Fibroblast of villous mesenchyme (primary cell): ENCODE data around the gene IL18R1. TPM values are rescaled to one million over a fixed set of nuclear protein-coding genes. Genes with fewer than 3 reads are reported as not detected.

Experiments
- DNase-seq: peaks from one replicate; pipeline ENCODE4 v3.0.0-alpha.2; 2010; ENCODE audit warnings: low read depth
- H3K4me3 ChIP-seq: 2 replicates; pipeline ENCODE4 v1.5.1; 2011; ENCODE audit warnings: low read depth, mild to moderate bottlenecking, low read length
- CTCF ChIP-seq: IDR thresholded peaks from 2 replicates; pipeline ENCODE4 v1.5.1; 2012; ENCODE audit warnings: low read depth, mild to moderate bottlenecking, low read length; ENCODE audit not compliant: insufficient read depth
- total RNA-seq: library from RNA; depleted of rRNA; stranded (reverse); fragments of >200 nt; gene quantifications from 2 replicates; pipeline ENCODE4 v1.2.3, GENCODE V29; 2012

The IL18R1 gene
- total RNA-seq, 1 donor, result 0.43 TPM

- no peak for TF ChIP-seq CTCF
- peak; percentile 30 for DNase-seq
- H3K4me3 ChIP-seq, result no peak overlapping the region
Observed at GRCh38 chr2:102335871-102336366, 19.7 kb upstream of the IL18R1 start.

- peak; percentile 29 for DNase-seq
- TF ChIP-seq CTCF, result no peak
- H3K4me3 ChIP-seq, result no peak overlapping the region
Observed at GRCh38 chr2:102336502-102336945, 19.1 kb upstream of the IL18R1 start.

- H3K4me3 ChIP-seq, result no peak overlapping the region
- peak; percentile 56 for DNase-seq
- no peak for TF ChIP-seq CTCF
Observed at GRCh38 chr2:102337012-102337411, 18.6 kb upstream of the IL18R1 start.

GRCh38 chr2:102337481-102338386 is 17.9 kb upstream of the IL18R1 start:
- no peak for TF ChIP-seq CTCF
- DNase-seq, result peak; percentile 36
- H3K4me3 ChIP-seq, result no peak overlapping the region

- TF ChIP-seq CTCF, result no peak
- DNase-seq, result no peak
- H3K4me3 ChIP-seq, result no peak overlapping the region
Observed at GRCh38 chr2:102340778-102341177, 14.8 kb upstream of the IL18R1 start.

GRCh38 chr2:102342888-102343287 is 12.7 kb upstream of the IL18R1 start:
- TF ChIP-seq CTCF, result peak; percentile 28
- DNase-seq, result peak; percentile 24
- H3K4me3 ChIP-seq, result no peak overlapping the region
